Measurements from ENCODE around the gene STPG1.

STPG1 gene

DNA sequence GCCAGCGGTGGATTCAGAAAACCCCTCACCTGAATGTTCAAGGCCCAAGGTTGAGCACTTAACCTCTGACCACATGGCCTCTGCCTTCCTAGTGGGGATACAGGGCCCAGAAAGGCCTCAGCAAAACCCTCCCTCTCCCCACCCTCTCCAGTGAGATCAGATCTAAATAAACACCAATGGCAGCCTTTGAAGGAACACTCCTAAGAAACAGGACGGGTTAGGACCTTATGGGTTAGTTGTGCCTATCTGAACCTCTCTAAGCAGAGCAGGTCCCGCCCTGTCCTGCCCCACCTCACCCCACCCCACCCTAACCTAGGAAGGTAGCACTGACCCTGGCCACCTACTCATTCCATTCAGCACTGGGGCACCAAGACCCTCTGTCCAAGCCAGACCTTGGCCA lies 102.3 kb downstream of the STPG1 start:
- DNase-seq = no peak

GRCh38 chr1:24309762-24310485 lies 103.7 kb downstream of the STPG1 start:
- no peak for DNase-seq

GRCh38 chr1:24308365-24309015 lies 105.1 kb downstream of the STPG1 start:
- no peak for DNase-seq

Measured in COR-L47 (cell line).